Measurements from ENCODE around the gene HPCAL4.
A peak's percentile ranks its signal among the peaks of the same experiment; 100 is the strongest.

The HPCAL4 gene

GRCh38 chr1:39635871-39636210 lies 55.4 kb downstream of the HPCAL4 start:
- H3K36me3 ChIP-seq (ENCODE audit: control insufficient read depth in 5 of 5, insufficient read depth in 5 of 5, low read length in 5 of 5), result peaks cover 0 to 5% (median 0%) of the 10 kb centered on the region in 5 donors
- H3K27ac ChIP-seq (ENCODE audit: low read depth, low read length), result no peak overlapping the region
- H3K9me3 ChIP-seq (ENCODE audit: control insufficient read depth in 5 of 5, low read length in 5 of 5), result no peaks in the 10 kb centered on the region
- no peak overlapping the region for H3K4me3 ChIP-seq (ENCODE audit: low read depth in 1 of 5, low read length in 5 of 5)
- no peak overlapping the region for H3K9ac ChIP-seq (ENCODE audit: low read length in 5 of 5)
- peaks cover 0 to 25% (median 11%) of the 10 kb centered on the region in 5 donors for H3K4me1 ChIP-seq (ENCODE audit: control insufficient read depth in 5 of 5, insufficient read depth in 5 of 5, low read length in 5 of 5)
- H3K27me3 ChIP-seq (ENCODE audit: control insufficient read depth in 5 of 5, insufficient read depth in 4 of 5, low read length in 5 of 5), result peaks cover 0 to 38% (median 20%) of the 10 kb centered on the region in 5 donors

- Histone ChIP-seq H3K36me3 (ENCODE audit: control insufficient read depth in 5 of 5, insufficient read depth in 5 of 5, low read length in 5 of 5) (peaks cover 0 to 6% (median 0%) of the 10 kb centered on the region in 5 donors), H3K9ac (ENCODE audit: low read length in 5 of 5) (no peak overlapping the region), H3K27me3 (ENCODE audit: control insufficient read depth in 5 of 5, insufficient read depth in 4 of 5, low read length in 5 of 5) (peaks cover 0 to 38% (median 18%) of the 10 kb centered on the region in 5 donors), H3K4me1 (ENCODE audit: control insufficient read depth in 5 of 5, insufficient read depth in 5 of 5, low read length in 5 of 5) (peaks cover 0 to 25% (median 11%) of the 10 kb centered on the region in 5 donors), H3K27ac (ENCODE audit: low read depth, low read length) (no peak overlapping the region), H3K9me3 (ENCODE audit: control insufficient read depth in 5 of 5, low read length in 5 of 5) (no peaks in the 10 kb centered on the region), H3K4me3 (ENCODE audit: low read depth in 1 of 5, low read length in 5 of 5) (no peak overlapping the region)
Observed at GRCh38 chr1:39635205-39635870, 55.9 kb downstream of the HPCAL4 start.

GRCh38 chr1:39633422-39633821 lies 57.8 kb downstream of the HPCAL4 start:
- H3K9me3 ChIP-seq (ENCODE audit: control insufficient read depth in 5 of 5, low read length in 5 of 5), result no peaks in the 10 kb centered on the region
- H3K4me3 ChIP-seq (ENCODE audit: low read depth in 1 of 5, low read length in 5 of 5), result peak overlapping the region in 2 of 5 donors; percentile 4 to 35
- H3K36me3 ChIP-seq (ENCODE audit: control insufficient read depth in 5 of 5, insufficient read depth in 5 of 5, low read length in 5 of 5), result peaks cover 0 to 6% (median 0%) of the 10 kb centered on the region in 5 donors
- peaks cover 0 to 14% (median 7%) of the 10 kb centered on the region in 5 donors for H3K4me1 ChIP-seq (ENCODE audit: control insufficient read depth in 5 of 5, insufficient read depth in 5 of 5, low read length in 5 of 5)
- H3K9ac ChIP-seq (ENCODE audit: low read length in 5 of 5), result no peak overlapping the region
- H3K27me3 ChIP-seq (ENCODE audit: control insufficient read depth in 5 of 5, insufficient read depth in 4 of 5, low read length in 5 of 5), result peaks cover 0 to 28% (median 11%) of the 10 kb centered on the region in 5 donors
- H3K27ac ChIP-seq (ENCODE audit: low read depth, low read length), result no peak overlapping the region

GRCh38 chr1:39632682-39633417 lies 58.4 kb downstream of the HPCAL4 start:
- H3K27me3 ChIP-seq (ENCODE audit: control insufficient read depth in 5 of 5, insufficient read depth in 4 of 5, low read length in 5 of 5), result peaks cover 0 to 28% (median 11%) of the 10 kb centered on the region in 5 donors
- no peak overlapping the region for H3K9ac ChIP-seq (ENCODE audit: low read length in 5 of 5)
- H3K4me1 ChIP-seq (ENCODE audit: control insufficient read depth in 5 of 5, insufficient read depth in 5 of 5, low read length in 5 of 5), result peaks cover 0 to 14% (median 7%) of the 10 kb centered on the region in 5 donors
- no peaks in the 10 kb centered on the region for H3K9me3 ChIP-seq (ENCODE audit: control insufficient read depth in 5 of 5, low read length in 5 of 5)
- H3K27ac ChIP-seq (ENCODE audit: low read depth, low read length), result no peak overlapping the region
- H3K4me3 ChIP-seq (ENCODE audit: low read depth in 1 of 5, low read length in 5 of 5), result peak overlapping the region in 3 of 5 donors; percentile 4 to 35 (median 22)
- H3K36me3 ChIP-seq (ENCODE audit: control insufficient read depth in 5 of 5, insufficient read depth in 5 of 5, low read length in 5 of 5), result peaks cover 0 to 6% (median 0%) of the 10 kb centered on the region in 5 donors

GRCh38 chr1:39632323-39632681 lies 58.9 kb downstream of the HPCAL4 start:
- Histone ChIP-seq H3K4me3 (ENCODE audit: low read depth in 1 of 5, low read length in 5 of 5) (no peak overlapping the region), H3K27me3 (ENCODE audit: control insufficient read depth in 5 of 5, insufficient read depth in 4 of 5, low read length in 5 of 5) (peaks cover 0 to 23% (median 11%) of the 10 kb centered on the region in 5 donors), H3K9ac (ENCODE audit: low read length in 5 of 5) (no peak overlapping the region), H3K9me3 (ENCODE audit: control insufficient read depth in 5 of 5, low read length in 5 of 5) (no peaks in the 10 kb centered on the region), H3K36me3 (ENCODE audit: control insufficient read depth in 5 of 5, insufficient read depth in 5 of 5, low read length in 5 of 5) (peaks cover 0 to 6% (median 0%) of the 10 kb centered on the region in 5 donors), H3K27ac (ENCODE audit: low read depth, low read length) (no peak overlapping the region), H3K4me1 (ENCODE audit: control insufficient read depth in 5 of 5, insufficient read depth in 5 of 5, low read length in 5 of 5) (peaks cover 0 to 14% (median 7%) of the 10 kb centered on the region in 5 donors)

- Histone ChIP-seq H3K27me3 (ENCODE audit: control insufficient read depth in 5 of 5, insufficient read depth in 4 of 5, low read length in 5 of 5) (peaks cover 0 to 21% (median 8%) of the 10 kb centered on the region in 5 donors), H3K4me3 (ENCODE audit: low read depth in 1 of 5, low read length in 5 of 5) (no peak overlapping the region), H3K9ac (ENCODE audit: low read length in 5 of 5) (no peak overlapping the region), H3K36me3 (ENCODE audit: control insufficient read depth in 5 of 5, insufficient read depth in 5 of 5, low read length in 5 of 5) (peaks cover 0 to 6% (median 0%) of the 10 kb centered on the region in 5 donors), H3K9me3 (ENCODE audit: control insufficient read depth in 5 of 5, low read length in 5 of 5) (no peaks in the 10 kb centered on the region), H3K27ac (ENCODE audit: low read depth, low read length) (no peak overlapping the region), H3K4me1 (ENCODE audit: control insufficient read depth in 5 of 5, insufficient read depth in 5 of 5, low read length in 5 of 5) (peaks cover 0 to 14% (median 7%) of the 10 kb centered on the region in 5 donors)
Observed at GRCh38 chr1:39631361-39632322, 59.6 kb downstream of the HPCAL4 start.

GRCh38 chr1:39628807-39629350 lies 62.4 kb downstream of the HPCAL4 start:
- peaks cover 6 to 34% (median 24%) of the 10 kb centered on the region in 5 donors for H3K4me1 ChIP-seq (ENCODE audit: control insufficient read depth in 5 of 5, insufficient read depth in 5 of 5, low read length in 5 of 5)
- peaks cover 0 to 10% (median 5%) of the 10 kb centered on the region in 5 donors for H3K27me3 ChIP-seq (ENCODE audit: control insufficient read depth in 5 of 5, insufficient read depth in 4 of 5, low read length in 5 of 5)
- H3K9ac ChIP-seq (ENCODE audit: low read length in 5 of 5), result no peak overlapping the region
- no peak overlapping the region for H3K27ac ChIP-seq (ENCODE audit: low read depth, low read length)
- H3K9me3 ChIP-seq (ENCODE audit: control insufficient read depth in 5 of 5, low read length in 5 of 5), result no peaks in the 10 kb centered on the region
- no peak overlapping the region for H3K4me3 ChIP-seq (ENCODE audit: low read depth in 1 of 5, low read length in 5 of 5)
- peaks cover 0 to 6% (median 0%) of the 10 kb centered on the region in 5 donors for H3K36me3 ChIP-seq (ENCODE audit: control insufficient read depth in 5 of 5, insufficient read depth in 5 of 5, low read length in 5 of 5)
